HG03159 (cell line): ENCODE data around the gene AMER1.

Source experiments
- ATAC-seq: cut with Tn5 transposase; IDR thresholded peaks from one replicate; pipeline ENCODE4 v1.9.1; 2021; ENCODE audit warnings: mild to moderate bottlenecking, moderate library complexity; ENCODE audit not compliant: unreplicated experiment

Gene AMER1

DNA sequence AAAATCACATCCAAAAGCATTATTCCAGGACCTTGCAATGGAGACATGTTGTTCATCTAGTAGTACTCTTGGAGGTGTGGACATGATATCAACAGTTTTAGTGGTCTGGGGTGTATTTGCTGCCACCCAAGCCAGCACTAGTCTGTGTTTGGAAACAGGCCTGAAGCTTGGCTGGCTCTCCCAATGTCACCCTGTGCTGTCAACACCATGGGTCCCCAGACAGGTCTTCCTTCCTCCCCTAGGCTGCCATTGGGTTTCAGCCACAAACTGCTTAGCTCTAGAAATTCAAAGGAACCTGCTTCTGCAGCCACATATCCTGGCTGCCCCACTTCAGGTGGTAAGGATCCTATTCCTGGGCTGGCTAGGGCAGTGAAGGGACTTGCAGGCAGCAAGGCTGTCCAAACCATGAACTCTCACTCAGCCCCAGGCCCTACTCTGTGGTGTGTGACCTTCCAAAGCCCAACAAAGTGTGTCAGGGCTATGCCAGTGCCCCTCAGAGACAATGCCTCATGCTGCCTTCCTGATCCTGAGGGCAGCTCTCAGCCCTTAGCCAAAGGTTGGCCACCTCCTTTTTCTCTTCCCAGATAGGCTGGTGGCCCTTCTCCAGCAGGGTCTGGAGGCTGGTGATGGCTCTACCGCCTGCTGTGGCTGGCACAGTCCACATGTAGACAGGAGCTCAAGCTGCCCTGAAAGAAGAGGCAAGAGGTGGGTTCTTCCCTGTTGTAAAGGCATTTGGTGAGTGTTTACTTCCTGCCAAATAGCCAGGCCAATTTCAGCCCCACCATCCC is 18.3 kb downstream of the AMER1 start:
- ATAC-seq, result no peak

GRCh38 chrX:64184396-64184795 is 21.1 kb downstream of the AMER1 start:
- no peak for ATAC-seq

DNA sequence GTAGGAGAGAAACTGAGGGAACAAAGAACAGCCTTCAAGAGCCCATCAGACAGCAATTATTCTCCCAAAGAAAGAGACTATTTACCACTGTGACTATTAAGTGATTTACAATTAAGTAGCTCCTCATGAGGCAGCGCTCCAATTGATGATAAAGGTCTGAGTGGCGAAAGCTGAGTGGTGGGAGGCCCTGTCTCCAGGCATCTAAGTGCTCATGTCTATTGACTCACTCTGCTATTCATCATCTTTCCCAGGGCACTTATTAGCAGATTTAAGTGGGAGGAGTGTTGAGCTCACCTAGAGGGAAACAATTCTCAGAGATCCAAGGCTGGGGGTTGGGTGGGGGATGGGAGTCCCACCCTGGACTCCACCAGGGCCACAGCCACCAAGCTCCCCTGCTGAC is 23.3 kb downstream of the AMER1 start:
- ATAC-seq, result no peak

DNA sequence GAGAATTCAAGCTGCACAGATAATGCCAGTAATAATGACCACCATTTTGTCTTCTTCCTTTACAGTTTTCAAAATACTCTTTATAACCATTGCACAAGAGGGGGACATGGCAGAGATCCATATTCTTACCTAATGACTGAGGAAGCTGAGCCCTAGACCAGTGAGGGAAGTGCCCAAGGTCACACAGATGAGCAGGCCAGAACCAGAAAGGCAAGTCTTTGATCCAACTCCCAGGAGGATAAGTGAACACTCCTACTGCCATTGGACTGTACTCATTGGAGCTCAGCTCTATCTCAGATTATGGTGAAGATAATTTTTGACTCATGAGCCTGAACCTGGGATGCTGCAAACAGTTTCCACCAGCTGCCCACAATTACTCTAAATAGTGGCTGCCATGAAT is 28.6 kb downstream of the AMER1 start:
- no peak for ATAC-seq

- ATAC-seq, result no peak
These were observed 35.5 kb downstream of the AMER1 start for GRCh38 chrX:64169988-64170387.

DNA sequence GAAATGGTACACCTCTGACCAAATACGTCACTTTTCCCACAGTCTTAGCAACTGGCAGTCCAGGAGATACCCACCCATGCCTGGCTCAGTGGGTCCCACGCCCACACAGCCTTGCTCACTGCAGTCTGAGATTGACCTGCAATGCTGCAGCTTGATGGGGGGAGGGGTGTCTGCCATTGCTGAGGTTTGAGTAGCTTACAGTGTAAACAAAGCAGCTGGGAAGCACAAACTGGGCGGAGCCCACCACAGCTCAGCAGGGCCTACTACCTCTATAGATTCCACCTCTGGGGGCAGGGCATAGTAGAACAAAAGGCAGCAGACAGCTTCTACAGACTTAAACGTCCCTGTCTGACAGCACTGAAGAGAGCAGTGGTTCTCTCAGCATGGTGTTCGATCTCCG is 52.7 kb downstream of the AMER1 start:
- ATAC-seq, result no peak

- ATAC-seq, result no peak
These were observed 53.6 kb downstream of the AMER1 start for GRCh38 chrX:64151911-64152310.

- ATAC-seq, result no peak
These were observed 54.7 kb downstream of the AMER1 start for GRCh38 chrX:64150775-64151174.
